Hematopoietic multipotent progenitor cell treated with erythropoietin and hydrocortisone succinate and interleukin-3 and kit ligand, for 8 days (in vitro differentiated cells): ENCODE measurements around the gene UACA.
"Not testable (repeated sequence)": the region's sequence is repeated elsewhere in the genome, so short reads cannot be mapped to it uniquely, and the experiment has no call there.

Experiments used
- DNase-seq: peaks from one replicate; pipeline ENCODE4 v3.0.0-alpha.2; 2015

UACA gene

DNA sequence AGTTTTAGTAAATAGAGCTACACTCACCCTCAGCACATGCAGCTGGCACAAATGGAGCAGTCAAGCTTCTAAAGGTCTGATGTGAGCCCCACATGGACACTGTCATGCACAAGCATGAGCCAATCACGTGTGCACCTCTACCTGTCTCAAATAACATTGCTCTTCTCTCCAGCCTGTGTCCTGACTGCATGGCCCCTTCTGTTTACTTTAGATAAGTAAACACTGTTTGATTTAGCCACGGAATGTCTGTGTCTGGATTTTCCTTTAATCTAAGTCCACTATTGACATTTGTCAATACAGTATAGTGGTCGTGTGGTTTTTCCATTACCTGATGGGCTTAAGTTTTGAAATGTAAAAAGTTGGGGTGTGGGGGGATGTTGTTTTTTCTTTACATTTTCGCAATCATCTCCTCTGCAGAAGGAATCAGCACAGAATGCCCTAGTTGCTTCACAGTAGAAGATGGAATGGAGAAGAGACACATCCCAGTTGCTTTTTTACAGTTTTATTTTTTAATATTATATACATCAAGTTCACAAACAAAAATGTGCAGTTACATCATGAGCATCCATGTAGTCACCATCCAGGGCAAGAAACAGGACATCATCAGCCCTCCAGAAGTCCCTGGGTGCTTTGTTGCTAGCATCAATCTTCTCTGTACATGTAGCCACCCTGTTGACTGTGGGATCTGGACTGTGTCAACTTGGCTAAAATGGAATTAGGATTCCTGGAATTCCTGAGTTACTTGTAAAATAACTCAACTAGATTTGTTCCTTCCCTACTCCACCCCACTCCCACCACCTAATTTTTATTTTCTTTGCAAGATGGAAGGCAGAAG, 146.1 kb downstream of the UACA start:
- DNase-seq: no peak

DNA sequence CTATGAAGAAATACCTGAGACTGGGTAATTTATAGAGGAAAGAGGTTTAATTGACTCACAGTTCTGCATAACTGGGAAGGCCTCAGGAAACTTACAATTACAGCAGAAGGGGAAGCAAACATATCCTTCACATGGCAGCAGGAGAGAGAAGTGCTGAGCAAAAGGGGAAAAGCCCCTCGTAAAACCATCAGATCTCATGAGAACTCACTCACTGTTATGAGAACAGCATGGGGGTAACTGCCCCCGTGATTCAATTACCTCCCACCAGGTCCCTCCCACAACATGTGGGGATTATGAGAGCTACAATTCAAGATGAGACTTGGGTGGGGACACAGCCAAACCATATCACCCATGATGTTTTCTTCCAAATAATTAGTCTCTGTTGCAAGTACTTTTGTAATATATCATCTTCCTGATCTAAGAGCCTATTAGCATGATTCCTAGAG, 147.0 kb downstream of the UACA start:
- DNase-seq: not testable (repeated sequence)

DNA sequence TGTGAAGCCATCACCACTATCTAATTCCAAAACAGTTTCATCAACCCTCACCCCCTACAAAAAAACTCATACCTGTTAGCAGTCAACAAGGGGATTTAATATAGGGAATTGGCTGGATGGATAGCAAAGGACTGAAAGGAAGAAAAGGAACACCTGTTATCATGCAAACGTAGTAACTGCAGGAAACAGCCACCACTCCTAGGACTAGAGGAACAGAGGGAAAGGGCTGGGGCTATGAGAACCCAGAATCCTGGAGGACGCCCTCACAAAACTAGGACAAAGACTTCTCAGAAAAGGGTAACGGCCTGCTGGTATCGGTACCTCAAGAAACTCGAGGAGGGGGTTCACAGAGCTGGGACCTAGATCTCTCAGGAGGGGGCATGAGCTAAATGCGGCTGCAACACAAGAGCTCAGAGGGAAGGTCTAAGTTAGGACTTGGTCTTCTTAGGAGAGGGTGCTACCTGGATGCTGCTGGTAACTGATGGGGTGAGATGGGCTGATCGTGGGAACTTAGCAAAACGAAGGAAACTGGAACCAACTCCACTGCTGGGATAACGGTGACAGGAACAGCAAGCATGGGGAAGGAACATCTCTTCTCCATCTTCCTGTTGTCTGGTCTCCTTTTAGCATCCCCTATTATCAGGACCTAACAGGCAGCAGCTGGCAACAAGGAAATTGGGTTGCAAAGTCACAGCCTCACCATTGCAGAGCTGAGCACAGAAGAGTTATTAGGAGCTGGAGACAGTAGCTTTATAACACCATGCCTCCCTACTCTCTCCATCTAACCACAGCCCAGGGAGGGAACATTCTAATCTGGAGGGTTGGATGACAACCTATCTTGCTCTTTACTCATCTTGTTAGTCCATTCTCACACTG, 147.7 kb downstream of the UACA start:
- DNase-seq: no peak

DNA sequence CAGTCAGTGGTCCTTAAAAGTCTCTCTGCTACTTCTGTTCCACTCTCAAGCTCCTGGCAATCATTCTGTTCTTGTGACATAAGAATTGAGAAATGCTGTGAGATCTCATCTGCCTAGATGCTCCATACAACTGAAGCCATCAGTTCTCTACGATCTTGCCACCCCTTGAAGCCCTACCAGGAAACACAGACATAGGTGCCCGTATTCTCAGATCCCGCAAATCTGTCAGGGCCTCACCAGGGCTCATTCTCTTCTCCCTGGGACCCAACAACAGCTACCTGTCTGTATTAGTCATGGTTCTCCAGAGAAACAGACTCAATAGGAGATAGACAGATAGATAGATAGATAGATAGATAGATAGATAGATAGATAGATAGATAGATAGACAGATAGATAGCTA, 149.1 kb downstream of the UACA start:
- no peak for DNase-seq

DNA sequence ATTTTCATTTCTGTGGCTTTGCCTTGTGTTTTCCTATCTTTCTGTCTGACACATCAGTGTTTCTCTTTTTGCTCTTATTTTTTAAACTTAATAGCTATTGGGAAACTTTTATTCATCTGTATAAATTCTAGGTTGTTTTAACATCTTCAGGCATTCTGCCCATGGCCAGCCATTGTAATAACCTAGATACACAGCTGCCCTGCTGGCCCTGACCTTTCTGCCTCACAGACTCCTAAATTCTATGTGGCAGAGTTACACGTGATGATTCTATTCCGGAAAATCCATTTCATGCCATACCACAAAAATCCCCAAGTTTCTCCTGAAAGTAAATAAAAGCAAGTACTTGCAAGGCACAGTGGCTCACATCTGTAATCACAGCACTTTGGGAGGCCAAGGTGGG, 150.1 kb downstream of the UACA start:
- DNase-seq: no peak

DNA sequence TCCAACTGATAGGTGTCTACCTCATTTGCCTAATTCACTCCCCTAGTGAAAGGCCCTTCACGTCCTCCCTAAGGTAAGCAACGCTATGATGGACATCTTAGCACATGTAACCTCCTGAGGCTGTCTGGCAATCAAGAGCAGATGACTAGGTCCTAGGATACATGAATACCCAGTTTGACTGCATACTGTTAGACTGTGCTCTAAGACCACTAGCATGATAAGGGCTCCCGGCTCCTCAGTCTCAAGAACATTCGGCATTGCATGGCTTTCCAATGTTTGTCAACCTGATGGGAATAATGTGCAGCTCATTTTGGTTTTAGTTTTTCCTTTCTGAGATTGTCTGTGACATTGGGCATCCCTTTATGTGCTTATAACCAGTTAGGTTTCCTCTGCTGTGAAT, 152.1 kb downstream of the UACA start:
- DNase-seq: no peak

DNA sequence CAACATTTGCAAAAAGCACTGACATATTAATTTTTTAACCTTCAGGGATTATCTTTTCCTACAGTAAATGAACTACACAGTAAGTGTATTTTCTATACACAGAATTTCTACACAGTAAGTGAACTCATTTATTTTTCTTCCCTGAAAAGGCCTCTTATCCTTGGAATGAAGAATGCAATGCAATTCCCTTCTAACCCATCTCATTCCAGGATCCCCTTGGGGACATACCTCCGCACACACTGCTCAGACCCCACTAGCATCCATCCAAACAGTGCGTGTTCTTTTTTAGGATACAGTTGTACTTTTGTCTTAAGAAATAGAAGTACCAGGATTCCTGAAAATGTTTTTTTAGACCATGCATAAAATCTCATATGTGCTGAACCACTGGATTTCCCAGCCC, 152.8 kb downstream of the UACA start:
- no peak for DNase-seq

DNA sequence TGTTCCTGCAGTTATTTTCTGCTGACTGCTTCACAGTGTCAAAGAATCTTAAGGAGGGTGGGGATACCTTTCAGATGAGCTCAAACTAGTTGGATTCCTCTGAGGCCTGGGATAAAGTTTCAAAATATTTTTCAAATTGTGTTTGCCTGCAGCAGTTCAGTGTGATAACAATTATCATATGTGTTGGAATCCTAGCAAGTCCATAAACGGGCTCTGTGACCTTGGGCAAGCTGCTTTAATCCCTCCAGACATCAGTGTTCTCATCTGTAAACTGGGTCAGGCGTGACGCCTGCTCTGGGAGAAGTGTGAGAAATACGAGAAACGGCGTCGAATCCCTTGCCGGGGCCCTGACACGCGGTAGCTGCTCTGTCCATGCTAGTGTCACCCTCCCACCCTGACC, 153.5 kb downstream of the UACA start:
- DNase-seq: no peak

DNA sequence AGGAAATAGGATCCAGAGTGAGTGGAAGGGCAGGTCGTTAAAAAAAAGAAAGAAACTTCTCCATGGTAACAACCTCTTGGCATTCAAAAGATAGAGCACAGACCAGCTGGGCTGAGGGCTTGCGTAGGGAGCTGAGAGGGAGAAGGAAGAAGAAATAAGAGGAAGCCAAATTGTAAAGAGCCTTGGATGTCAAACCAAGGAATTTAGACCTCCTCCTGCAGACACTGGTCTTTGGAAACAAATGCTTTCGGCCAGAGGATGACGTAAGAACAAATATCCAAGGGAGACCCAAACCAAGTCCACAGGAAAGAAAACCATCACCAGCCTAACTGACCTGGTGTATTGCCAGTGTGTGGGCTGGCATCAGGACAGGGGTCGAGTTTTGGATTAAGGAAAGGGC, 155.2 kb downstream of the UACA start:
- no peak for DNase-seq

DNA sequence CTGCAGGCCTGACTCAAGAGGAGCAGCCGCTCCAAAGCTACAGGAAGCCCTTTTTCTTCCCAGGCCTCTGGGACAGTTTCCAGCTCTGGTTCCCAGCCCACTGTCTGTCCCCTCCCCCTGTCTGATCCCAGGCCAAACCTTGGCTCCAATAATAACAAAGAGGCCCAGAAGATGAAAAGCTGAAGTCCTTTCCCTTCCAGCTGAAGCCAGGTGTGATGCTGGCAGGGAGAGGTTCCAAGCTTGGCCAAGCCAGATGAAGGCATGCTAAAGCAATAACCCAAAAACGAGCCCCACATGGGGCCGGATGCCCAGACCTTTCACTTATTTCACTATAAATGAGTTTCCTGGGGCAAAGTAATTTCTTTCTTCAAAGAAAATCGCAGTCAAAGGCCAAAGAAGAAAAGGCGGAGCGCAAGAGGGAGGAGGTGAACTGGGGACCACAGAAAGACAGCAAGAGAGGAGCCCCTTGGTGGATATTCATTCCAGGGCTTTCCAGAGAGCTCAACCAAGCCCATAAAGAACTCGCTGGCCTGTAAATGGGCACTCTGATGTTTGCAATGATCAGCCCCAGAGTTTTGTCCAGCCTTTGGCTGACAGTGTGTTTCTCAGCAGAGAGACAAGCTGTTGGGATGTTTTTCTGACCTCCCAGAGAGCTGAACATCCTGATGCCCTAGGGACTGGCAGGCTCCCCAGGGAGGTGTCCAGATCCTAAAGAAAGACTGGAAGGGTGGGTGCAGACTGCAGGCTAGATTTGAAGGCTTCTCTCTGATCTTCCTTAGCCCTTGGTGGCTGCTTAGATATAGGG, 157.6 kb downstream of the UACA start:
- no peak for DNase-seq

DNA sequence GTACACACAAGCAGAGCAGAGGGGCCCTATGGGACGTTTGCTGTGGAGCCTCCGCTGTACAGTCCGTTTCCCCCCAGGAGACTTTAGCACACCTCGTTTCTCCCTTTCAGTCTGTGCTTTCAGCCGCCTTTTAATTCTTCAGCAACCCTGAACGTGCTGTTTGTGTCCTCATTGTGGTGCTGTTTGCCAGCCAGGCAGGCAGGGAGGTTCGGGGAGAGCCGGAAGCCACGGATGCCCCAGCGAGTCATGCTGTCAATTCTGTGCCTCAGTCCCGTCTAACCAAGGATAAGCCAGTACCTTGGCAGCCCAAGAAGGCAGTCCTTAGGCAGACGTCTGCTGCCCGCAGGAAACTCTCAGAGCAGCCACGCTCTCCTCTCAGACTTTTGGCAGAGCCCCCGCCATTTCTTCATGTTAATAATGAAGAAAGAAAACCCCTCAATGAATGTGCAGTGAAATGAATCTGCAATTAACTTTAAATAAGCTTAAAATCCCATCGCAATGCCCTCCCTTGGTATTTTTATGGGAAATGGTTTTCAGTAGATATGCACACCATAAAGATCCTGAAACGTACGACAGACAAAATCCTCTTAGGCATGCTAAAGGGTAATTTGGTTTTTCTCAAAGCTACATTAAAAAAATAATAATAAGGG, 158.6 kb downstream of the UACA start:
- DNase-seq: no peak
